G401.6 (cell line): Measurements from ENCODE around the gene NSMCE1.
A peak's percentile ranks its signal among the peaks of the same experiment; 100 is the strongest.

Experiments used
- FAIRE-seq: peaks from 2 replicates; lab custom pipeline; 2012; peaks lifted over from hg19 to GRCh38; lab: Jason Lieb, UNC

The NSMCE1 gene

GRCh38 chr16:27268376-27269299 is at the start of gene NSMCE1:
NSMCE1 (minus strand) TSS chr16:27268772; CDS start chr16:27257570, 11,202 bp downstream.
- FAIRE-seq, result peak; percentile 57

GRCh38 chr16:27317738-27318391 is 49.3 kb upstream of the NSMCE1 start:
- FAIRE-seq, result no peak

GRCh38 chr16:27317320-27317719 is 48.7 kb upstream of the NSMCE1 start:
- FAIRE-seq, result no peak

GRCh38 chr16:27316038-27316680 is 47.6 kb upstream of the NSMCE1 start:
- FAIRE-seq, result no peak

- no peak for FAIRE-seq
Measured at GRCh38 chr16:27315333-27316037, 46.9 kb upstream of the NSMCE1 start.

GRCh38 chr16:27314986-27315332 is 46.4 kb upstream of the NSMCE1 start:
- FAIRE-seq, result no peak

- FAIRE-seq, result no peak
Measured at GRCh38 chr16:27314161-27314723, 45.7 kb upstream of the NSMCE1 start.

GRCh38 chr16:27313422-27314160 is 45.0 kb upstream of the NSMCE1 start, which contains the start of gene IL4R:
IL4R (plus strand) TSS chr16:27313974; CDS start chr16:27340204, 26,230 bp downstream.
- no peak for FAIRE-seq

GRCh38 chr16:27312580-27313421 is 44.2 kb upstream of the NSMCE1 start:
- FAIRE-seq, result no peak

GRCh38 chr16:27311897-27312303 is 43.3 kb upstream of the NSMCE1 start:
- FAIRE-seq, result no peak

GRCh38 chr16:27311448-27311830 is 42.9 kb upstream of the NSMCE1 start:
- no peak for FAIRE-seq

GRCh38 chr16:27310576-27311447 is 42.2 kb upstream of the NSMCE1 start:
- no peak for FAIRE-seq

- no peak for FAIRE-seq
Measured at GRCh38 chr16:27308792-27309191, 40.2 kb upstream of the NSMCE1 start.

GRCh38 chr16:27305839-27306442 is 37.4 kb upstream of the NSMCE1 start:
- FAIRE-seq, result no peak

GRCh38 chr16:27304881-27305745 is 36.5 kb upstream of the NSMCE1 start:
- no peak for FAIRE-seq

GRCh38 chr16:27304102-27304501 is 35.5 kb upstream of the NSMCE1 start:
- FAIRE-seq, result no peak

- FAIRE-seq, result no peak
Measured at GRCh38 chr16:27303256-27304100, 34.9 kb upstream of the NSMCE1 start.
